Neural cell (in vitro differentiated cells): ENCODE results near the gene GPT2. TPM values are rescaled to one million over a fixed set of nuclear protein-coding genes. Genes with fewer than 3 reads are reported as not detected.

Experiments
- H2AFZ ChIP-seq: fragments of 200-600, 300-800 bp; sonication (generic), shearing (Covaris generic); 2 replicates; pipeline ENCODE4 v1.6.0; 2014; ENCODE audit warnings: low read depth, mild to moderate bottlenecking, antibody characterized with exemption, low read length, moderate library complexity
- H3F3A ChIP-seq: fragments of 200-600 bp; shearing (Covaris generic); 2 replicates; pipeline ENCODE4 v1.6.1; 2016; ENCODE audit warnings: mild to moderate bottlenecking, moderate library complexity, mixed read lengths, antibody characterized with exemption, low read length; ENCODE audit not compliant: insufficient read depth, poor library complexity, severe bottlenecking
- H3K27ac ChIP-seq: fragments of 200-600, 300-800 bp; sonication (generic), shearing (Covaris generic); 2 replicates; pipeline ENCODE4 v1.5.1; 2014; ENCODE audit warnings: mild to moderate bottlenecking, low read length, moderate library complexity
- H3K27me3 ChIP-seq: fragments of 300-800, 200-600 bp; sonication (generic), shearing (Covaris generic); 2 replicates; pipeline ENCODE4 v1.6.0; 2014; ENCODE audit warnings: mild to moderate bottlenecking, low read depth, low read length, moderate library complexity; ENCODE audit not compliant: insufficient read depth
- H3K36me3 ChIP-seq: fragments of 300-800, 200-600 bp; sonication (generic), shearing (Covaris generic); 2 replicates; pipeline ENCODE4 v1.5.1; 2014; ENCODE audit warnings: mild to moderate bottlenecking, antibody characterized with exemption, low read length, moderate library complexity; ENCODE audit not compliant: insufficient read depth
- H3K4me2 ChIP-seq: fragments of 300-800, 200-600 bp; sonication (generic), shearing (Covaris generic); 2 replicates; pipeline ENCODE4 v1.6.0; 2014; ENCODE audit warnings: mild to moderate bottlenecking, low read length
- H3K4me3 ChIP-seq: fragments of 300-800, 200-600 bp; sonication (generic), shearing (Covaris generic); 2 replicates; pipeline ENCODE4 v1.5.1; 2014; ENCODE audit warnings: mild to moderate bottlenecking, low read length, moderate library complexity
- H3K79me2 ChIP-seq: fragments of 200-600 bp; shearing (Covaris generic); replicated peaks from 2 replicates; pipeline ENCODE4 v1.6.0; 2014; ENCODE audit warnings: mild to moderate bottlenecking, low read length, moderate library complexity; ENCODE audit not compliant: insufficient read depth
- H3K9ac ChIP-seq: fragments of 300-800, 200-600 bp; sonication (generic), shearing (Covaris generic); 2 replicates; pipeline ENCODE4 v1.6.1; 2016; ENCODE audit warnings: mild to moderate bottlenecking, low read length, mixed read lengths
- H3K9me2 ChIP-seq: fragments of 200-600 bp; shearing (Covaris generic); 2 replicates; pipeline ENCODE4 v1.6.1; 2016; ENCODE audit warnings: mild to moderate bottlenecking, low read length, mixed read lengths; ENCODE audit not compliant: insufficient read depth
- H3K9me3 ChIP-seq: fragments of 200-600, 300-800 bp; sonication (generic), shearing (Covaris generic); 2 replicates; pipeline ENCODE4 v1.6.1; 2016; ENCODE audit warnings: mild to moderate bottlenecking, mixed run types, low read length, moderate library complexity, mixed read lengths
- H4K20me1 ChIP-seq: fragments of 200-600 bp; shearing (Covaris generic); 2 replicates; pipeline ENCODE4 v1.6.1; 2016; ENCODE audit warnings: mild to moderate bottlenecking, mixed run types; ENCODE audit not compliant: insufficient read depth
- CTCF ChIP-seq: fragments of 450-650 bp; IDR thresholded peaks from 2 replicates; pipeline ENCODE4 v1.5.1; 2014; ENCODE audit warnings: antibody characterized with exemption, mild to moderate bottlenecking, moderate library complexity; ENCODE audit not compliant: poor library complexity, severe bottlenecking
- EP300 ChIP-seq: fragments of 450-650 bp; conservative IDR thresholded peaks from 2 replicates; pipeline ENCODE4 v1.6.1; 2014; ENCODE audit warnings: antibody characterized with exemption, mild to moderate bottlenecking, moderate library complexity; ENCODE audit not compliant: poor library complexity, severe bottlenecking
- EZH2 ChIP-seq: fragments of 200-600, 300-800 bp; shearing (Covaris generic), sonication (generic); IDR thresholded peaks from 2 replicates; pipeline ENCODE4 v1.6.1; 2014; ENCODE audit warnings: antibody characterized with exemption, low read length, borderline replicate concordance, mild to moderate bottlenecking; ENCODE audit not compliant: insufficient read depth, poor library complexity, severe bottlenecking
- MXI1 ChIP-seq: fragments of 450-650 bp; conservative IDR thresholded peaks from 2 replicates; pipeline ENCODE4 v1.6.1; 2014; ENCODE audit warnings: antibody characterized with exemption, mild to moderate bottlenecking; ENCODE audit not compliant: poor library complexity, severe bottlenecking
- POLR2AphosphoS5 ChIP-seq: IDR thresholded peaks from 2 replicates; pipeline ENCODE4 v1.6.1; 2012
- RAD21 ChIP-seq: fragments of 450-650 bp; conservative IDR thresholded peaks from 2 replicates; pipeline ENCODE4 v1.6.1; 2014; ENCODE audit warnings: antibody characterized with exemption, mild to moderate bottlenecking, moderate library complexity
- SMC3 ChIP-seq: fragments of 450-650 bp; conservative IDR thresholded peaks from 2 replicates; pipeline ENCODE4 v1.6.1; 2014; ENCODE audit warnings: antibody characterized with exemption, mild to moderate bottlenecking, moderate library complexity; ENCODE audit not compliant: poor library complexity
- TAF1 ChIP-seq: IDR thresholded peaks from 2 replicates; pipeline ENCODE4 v1.6.1; 2012; ENCODE audit warnings: low read depth
- polyA plus RNA-seq: library from polyadenylated mRNA; depleted of rRNA; stranded (reverse); fragments of >200 nt; gene quantifications from 2 replicates; pipeline ENCODE4 v1.2.3, GENCODE V29; 2014
- TF ChIP-seq, protein P1 (sequence below): IDR thresholded peaks from 2 replicates; pipeline ENCODE4 v1.6.1; 2012; ENCODE audit warnings: borderline replicate concordance

Gene GPT2
- polyA plus RNA-seq, 1 donor from 2014 or later = 23.9 TPM

- Histone ChIP-seq H3K4me3 (no peak overlapping the region), H3F3A (no peaks in the 10 kb centered on the region), H4K20me1 (no peaks in the 10 kb centered on the region), H3K9ac (no peak overlapping the region), H3K9me2 (no peaks in the 10 kb centered on the region), H2AFZ (no peak overlapping the region), H3K4me2 (no peak overlapping the region), H3K36me3 (no peaks in the 10 kb centered on the region), H3K9me3 (no peaks in the 10 kb centered on the region), H3K27ac (no peak overlapping the region), H3K27me3 (no peaks in the 10 kb centered on the region), H3K79me2 (no peaks in the 10 kb centered on the region)
- TF ChIP-seq POLR2AphosphoS5 = no peak
- TF ChIP-seq EP300 = no peak
- no peak for TF ChIP-seq TAF1
- no peak for TF ChIP-seq MXI1
- no peak for TF ChIP-seq SMC3
- TF ChIP-seq EZH2 = no peak
- TF ChIP-seq CTCF = no peak
- no peak for TF ChIP-seq RAD21
- TF ChIP-seq, protein P1, sequence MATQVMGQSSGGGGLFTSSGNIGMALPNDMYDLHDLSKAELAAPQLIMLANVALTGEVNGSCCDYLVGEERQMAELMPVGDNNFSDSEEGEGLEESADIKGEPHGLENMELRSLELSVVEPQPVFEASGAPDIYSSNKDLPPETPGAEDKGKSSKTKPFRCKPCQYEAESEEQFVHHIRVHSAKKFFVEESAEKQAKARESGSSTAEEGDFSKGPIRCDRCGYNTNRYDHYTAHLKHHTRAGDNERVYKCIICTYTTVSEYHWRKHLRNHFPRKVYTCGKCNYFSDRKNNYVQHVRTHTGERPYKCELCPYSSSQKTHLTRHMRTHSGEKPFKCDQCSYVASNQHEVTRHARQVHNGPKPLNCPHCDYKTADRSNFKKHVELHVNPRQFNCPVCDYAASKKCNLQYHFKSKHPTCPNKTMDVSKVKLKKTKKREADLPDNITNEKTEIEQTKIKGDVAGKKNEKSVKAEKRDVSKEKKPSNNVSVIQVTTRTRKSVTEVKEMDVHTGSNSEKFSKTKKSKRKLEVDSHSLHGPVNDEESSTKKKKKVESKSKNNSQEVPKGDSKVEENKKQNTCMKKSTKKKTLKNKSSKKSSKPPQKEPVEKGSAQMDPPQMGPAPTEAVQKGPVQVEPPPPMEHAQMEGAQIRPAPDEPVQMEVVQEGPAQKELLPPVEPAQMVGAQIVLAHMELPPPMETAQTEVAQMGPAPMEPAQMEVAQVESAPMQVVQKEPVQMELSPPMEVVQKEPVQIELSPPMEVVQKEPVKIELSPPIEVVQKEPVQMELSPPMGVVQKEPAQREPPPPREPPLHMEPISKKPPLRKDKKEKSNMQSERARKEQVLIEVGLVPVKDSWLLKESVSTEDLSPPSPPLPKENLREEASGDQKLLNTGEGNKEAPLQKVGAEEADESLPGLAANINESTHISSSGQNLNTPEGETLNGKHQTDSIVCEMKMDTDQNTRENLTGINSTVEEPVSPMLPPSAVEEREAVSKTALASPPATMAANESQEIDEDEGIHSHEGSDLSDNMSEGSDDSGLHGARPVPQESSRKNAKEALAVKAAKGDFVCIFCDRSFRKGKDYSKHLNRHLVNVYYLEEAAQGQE = no peak
Measured at GRCh38 chr16:46904471-46904870, 20.3 kb downstream of the GPT2 start.

GRCh38 chr16:46906360-46907060 is 22.3 kb downstream of the GPT2 start:
- H3K9me2 ChIP-seq = no peaks in the 10 kb centered on the region
- H2AFZ ChIP-seq = no peak overlapping the region
- no peaks in the 10 kb centered on the region for H3K36me3 ChIP-seq
- H3K9me3 ChIP-seq = no peaks in the 10 kb centered on the region
- TF ChIP-seq EP300 (no peak), MXI1 (no peak), POLR2AphosphoS5 (no peak)
- TF ChIP-seq, protein P1 = no peak
- no peaks in the 10 kb centered on the region for H4K20me1 ChIP-seq
- no peak overlapping the region for H3K4me2 ChIP-seq
- H3F3A ChIP-seq = no peaks in the 10 kb centered on the region
- no peak overlapping the region for H3K27ac ChIP-seq
- no peaks in the 10 kb centered on the region for H3K79me2 ChIP-seq
- no peaks in the 10 kb centered on the region for H3K27me3 ChIP-seq
- H3K9ac ChIP-seq = no peak overlapping the region
- no peak overlapping the region for H3K4me3 ChIP-seq
